ENCODE results near the gene HPN. TPM values are rescaled to one million over a fixed set of nuclear protein-coding genes. Genes with fewer than 3 reads are reported as not detected.
A peak's percentile ranks its signal among the peaks of the same experiment; 100 is the strongest.
"Not testable (repeated sequence)": the region's sequence is repeated elsewhere in the genome, so short reads cannot be mapped to it uniquely, and the experiment has no call there.

HPN gene
- total and polyA plus RNA-seq, 2 experiments from 2014 or later = 150 to 241 TPM

GRCh38 chr19:35006342-35006998, 35.1 kb upstream of the HPN start:
- Histone ChIP-seq H4K20me1 (ENCODE audit: insufficient read depth, poor library complexity, severe bottlenecking) (peaks cover 33% of the 10 kb centered on the region), H3K9me3 (ENCODE audit: low read depth) (no peaks in the 10 kb centered on the region), H3K4me3 (no peak overlapping the region), H2AFZ (no peak overlapping the region), H3K79me2 (peaks cover 67% of the 10 kb centered on the region), H3K36me3 (replicated peaks; ENCODE audit: insufficient read depth, low read depth) (no peaks in the 10 kb centered on the region), H3K9me2 (replicated peaks; ENCODE audit: insufficient read depth) (no peaks in the 10 kb centered on the region), H3K4me1 (ENCODE audit: insufficient read depth) (peaks cover 47% of the 10 kb centered on the region), H3K4me2 (peak overlapping the region; percentile 58), H3K27me3 (no peaks in the 10 kb centered on the region), H3K27ac (peak overlapping the region; percentile 91)
- 57% methylated on average over 15 of the region's 15 CpGs for WGBS (ENCODE audit: low lambda C conversion rate, missing lambda C conversion rate)
- DNase-seq (ENCODE audit: low spot score) = peak; percentile 82
- TF ChIP-seq EZH2phosphoT487 (IDR thresholded peaks at IDR 0.05; ENCODE audit: low read depth, severe bottlenecking, unreplicated experiment) (no peak), EZH2 (IDR thresholded peaks at IDR 0.05; ENCODE audit: borderline replicate concordance) (no peak)

- Histone ChIP-seq H4K20me1 (ENCODE audit: insufficient read depth, poor library complexity, severe bottlenecking) (peaks cover 28% of the 10 kb centered on the region), H2AFZ (no peak overlapping the region), H3K27ac (peak overlapping the region; percentile 91), H3K4me3 (no peak overlapping the region), H3K9me3 (ENCODE audit: low read depth) (no peaks in the 10 kb centered on the region), H3K9me2 (replicated peaks; ENCODE audit: insufficient read depth) (no peaks in the 10 kb centered on the region), H3K27me3 (no peaks in the 10 kb centered on the region), H3K4me1 (ENCODE audit: insufficient read depth) (peaks cover 42% of the 10 kb centered on the region), H3K79me2 (peaks cover 62% of the 10 kb centered on the region), H3K36me3 (replicated peaks; ENCODE audit: insufficient read depth, low read depth) (no peaks in the 10 kb centered on the region), H3K4me2 (peak overlapping the region; percentile 58)
- TF ChIP-seq EZH2phosphoT487 (IDR thresholded peaks at IDR 0.05; ENCODE audit: low read depth, severe bottlenecking, unreplicated experiment) (no peak), EZH2 (IDR thresholded peaks at IDR 0.05; ENCODE audit: borderline replicate concordance) (no peak)
- TF ChIP-seq, protein P1, sequence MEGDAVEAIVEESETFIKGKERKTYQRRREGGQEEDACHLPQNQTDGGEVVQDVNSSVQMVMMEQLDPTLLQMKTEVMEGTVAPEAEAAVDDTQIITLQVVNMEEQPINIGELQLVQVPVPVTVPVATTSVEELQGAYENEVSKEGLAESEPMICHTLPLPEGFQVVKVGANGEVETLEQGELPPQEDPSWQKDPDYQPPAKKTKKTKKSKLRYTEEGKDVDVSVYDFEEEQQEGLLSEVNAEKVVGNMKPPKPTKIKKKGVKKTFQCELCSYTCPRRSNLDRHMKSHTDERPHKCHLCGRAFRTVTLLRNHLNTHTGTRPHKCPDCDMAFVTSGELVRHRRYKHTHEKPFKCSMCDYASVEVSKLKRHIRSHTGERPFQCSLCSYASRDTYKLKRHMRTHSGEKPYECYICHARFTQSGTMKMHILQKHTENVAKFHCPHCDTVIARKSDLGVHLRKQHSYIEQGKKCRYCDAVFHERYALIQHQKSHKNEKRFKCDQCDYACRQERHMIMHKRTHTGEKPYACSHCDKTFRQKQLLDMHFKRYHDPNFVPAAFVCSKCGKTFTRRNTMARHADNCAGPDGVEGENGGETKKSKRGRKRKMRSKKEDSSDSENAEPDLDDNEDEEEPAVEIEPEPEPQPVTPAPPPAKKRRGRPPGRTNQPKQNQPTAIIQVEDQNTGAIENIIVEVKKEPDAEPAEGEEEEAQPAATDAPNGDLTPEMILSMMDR (IDR thresholded peaks at IDR 0.05; ENCODE audit: poor library complexity) = no peak
- DNase-seq (ENCODE audit: low spot score) = no peak
- 94% methylated on average over 5 of the region's 5 CpGs for WGBS (ENCODE audit: low lambda C conversion rate, missing lambda C conversion rate)
These were observed 34.5 kb upstream of the HPN start for GRCh38 chr19:35006999-35007365.

DNA sequence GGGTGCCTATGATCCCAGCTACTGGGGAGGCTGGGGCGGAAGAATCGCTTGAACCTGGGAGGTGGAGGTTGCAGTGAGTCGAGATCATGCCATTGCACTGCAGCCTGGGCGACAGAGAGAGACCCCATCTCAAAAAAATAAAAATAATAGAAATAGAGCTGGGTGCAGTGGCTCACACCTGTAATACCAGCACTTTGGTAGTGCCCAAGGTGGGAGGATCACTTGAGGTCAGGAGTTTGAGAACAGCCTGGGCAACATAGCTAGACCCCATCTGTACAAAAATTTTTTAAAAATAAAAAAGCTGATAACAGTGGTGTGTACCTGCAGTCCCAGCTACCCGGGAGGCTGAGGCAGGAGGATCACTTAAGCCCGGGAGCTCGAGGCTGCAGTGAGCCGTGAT, 34.1 kb upstream of the HPN start:
- Histone ChIP-seq H3K27ac (peak overlapping the region; percentile 91), H3K4me1 (ENCODE audit: insufficient read depth) (peaks cover 39% of the 10 kb centered on the region)

GRCh38 chr19:35008891-35009341, 32.6 kb upstream of the HPN start:
- Histone ChIP-seq H3K9me3 (ENCODE audit: low read depth) (no peaks in the 10 kb centered on the region), H3K36me3 (replicated peaks; ENCODE audit: insufficient read depth, low read depth) (no peaks in the 10 kb centered on the region), H3K4me2 (no peak overlapping the region), H3K4me1 (ENCODE audit: insufficient read depth) (peaks cover 29% of the 10 kb centered on the region), H4K20me1 (ENCODE audit: insufficient read depth, poor library complexity, severe bottlenecking) (peaks cover 18% of the 10 kb centered on the region), H3K79me2 (peaks cover 47% of the 10 kb centered on the region), H2AFZ (no peak overlapping the region), H3K27me3 (no peaks in the 10 kb centered on the region), H3K9me2 (replicated peaks; ENCODE audit: insufficient read depth) (no peaks in the 10 kb centered on the region), H3K27ac (no peak overlapping the region), H3K4me3 (no peak overlapping the region)
- DNase-seq (ENCODE audit: low spot score) = no peak
- 86% methylated on average over 11 of the region's 12 CpGs for WGBS (ENCODE audit: low lambda C conversion rate, missing lambda C conversion rate)
- TF ChIP-seq, protein P1 (IDR thresholded peaks at IDR 0.05; ENCODE audit: poor library complexity) = no peak
- TF ChIP-seq EZH2phosphoT487 (IDR thresholded peaks at IDR 0.05; ENCODE audit: low read depth, severe bottlenecking, unreplicated experiment) (no peak), EZH2 (IDR thresholded peaks at IDR 0.05; ENCODE audit: borderline replicate concordance) (no peak)

More for the DNA sequence above, 34.1 kb upstream of the HPN start:
- H4K20me1 ChIP-seq (ENCODE audit: insufficient read depth, poor library complexity, severe bottlenecking) = peaks cover 24% of the 10 kb centered on the region
- peaks cover 58% of the 10 kb centered on the region for H3K79me2 ChIP-seq
- H3K9me2 ChIP-seq (replicated peaks; ENCODE audit: insufficient read depth); H2AFZ ChIP-seq; H3K4me3 ChIP-seq; H3K27me3 ChIP-seq; H3K9me3 ChIP-seq (ENCODE audit: low read depth); H3K4me2 ChIP-seq; DNase-seq (ENCODE audit: low spot score); H3K36me3 ChIP-seq (replicated peaks; ENCODE audit: insufficient read depth, low read depth): not testable (repeated sequence)
- 97% methylated on average over 8 of the region's 8 CpGs for WGBS (ENCODE audit: low lambda C conversion rate, missing lambda C conversion rate)
